HG03103 (cell line): ENCODE data around the gene RAD51B.
A peak's percentile ranks its signal among the peaks of the same experiment; 100 is the strongest.
"Not testable (repeated sequence)": the region's sequence is repeated elsewhere in the genome, so short reads cannot be mapped to it uniquely, and the experiment has no call there.

ENCODE experiments used
- ATAC-seq: cut with Tn5 transposase; IDR thresholded peaks from one replicate; pipeline ENCODE4 v1.9.1; 2021; ENCODE audit warnings: low read depth; ENCODE audit not compliant: unreplicated experiment

Gene RAD51B

DNA sequence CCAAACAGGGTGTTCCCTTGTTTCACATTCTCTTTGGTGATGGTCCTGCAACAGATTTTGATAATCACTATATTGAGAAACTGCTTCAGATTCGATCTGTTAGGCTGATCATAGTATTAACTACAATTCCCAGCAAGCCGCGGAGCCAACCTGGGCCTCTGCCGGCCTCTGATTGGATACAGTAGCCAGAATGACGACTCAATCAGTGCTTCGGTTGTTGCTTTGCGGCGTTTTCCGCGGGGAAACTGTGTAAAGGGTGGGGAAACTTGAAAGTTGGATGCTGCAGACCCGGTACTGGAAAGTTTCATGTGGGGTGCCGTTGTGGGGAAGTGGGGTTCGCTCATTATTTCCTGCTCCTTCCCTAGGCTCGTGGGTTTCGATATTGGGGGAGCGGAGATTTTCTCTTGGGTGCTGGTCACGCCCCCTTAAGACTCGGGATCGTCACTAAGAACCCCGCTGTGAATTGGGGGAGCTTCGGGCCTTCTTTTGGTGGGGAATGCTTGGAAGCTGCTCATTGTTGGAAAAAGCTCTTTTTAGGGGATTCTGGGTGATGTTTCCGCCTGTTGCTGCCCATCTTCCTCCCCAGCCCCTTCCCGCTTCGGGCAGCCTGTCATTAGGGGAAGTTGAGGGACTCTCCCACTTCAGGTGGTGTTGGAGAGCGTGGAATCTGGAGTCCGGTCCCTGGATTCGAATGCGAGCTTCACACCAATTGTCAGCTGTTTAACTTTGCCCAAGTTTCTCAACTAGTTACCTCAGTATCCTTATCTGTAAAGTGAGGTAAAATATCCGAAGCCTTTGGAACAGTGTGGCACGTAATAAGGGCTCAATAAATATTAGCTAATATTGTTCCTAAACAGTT lies at the start of gene RAD51B:
Gene RAD51B, plus strand, starts transcription at position 217 of the 859 bp plus-strand sequence.
- ATAC-seq: peak; percentile 51

DNA sequence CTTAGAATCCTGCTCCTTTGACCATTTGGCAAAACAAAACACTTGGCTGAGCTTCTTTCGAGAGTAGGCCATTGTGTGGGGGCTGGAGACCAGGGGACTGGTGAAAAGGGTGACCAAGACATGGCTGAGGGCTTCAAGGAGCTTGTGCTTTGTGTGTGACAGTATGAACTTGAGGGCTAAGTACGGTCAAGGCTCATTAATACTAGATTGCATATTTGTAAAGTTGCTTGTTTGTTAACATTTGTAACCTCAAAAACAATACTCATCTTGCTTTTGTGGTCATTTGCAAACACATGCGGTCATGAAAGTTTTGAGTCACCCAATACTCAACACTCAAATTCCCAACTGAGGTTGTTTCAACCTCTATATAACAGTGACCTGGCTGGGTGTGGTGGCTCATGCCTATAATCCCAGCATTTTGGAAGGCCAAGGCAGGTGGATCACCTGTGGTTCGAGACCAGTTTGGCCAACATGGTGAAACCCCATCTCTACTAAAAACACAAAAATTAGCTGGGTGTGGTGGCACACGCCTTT lies 45.7 kb upstream of the RAD51B start:
- ATAC-seq: no peak

DNA sequence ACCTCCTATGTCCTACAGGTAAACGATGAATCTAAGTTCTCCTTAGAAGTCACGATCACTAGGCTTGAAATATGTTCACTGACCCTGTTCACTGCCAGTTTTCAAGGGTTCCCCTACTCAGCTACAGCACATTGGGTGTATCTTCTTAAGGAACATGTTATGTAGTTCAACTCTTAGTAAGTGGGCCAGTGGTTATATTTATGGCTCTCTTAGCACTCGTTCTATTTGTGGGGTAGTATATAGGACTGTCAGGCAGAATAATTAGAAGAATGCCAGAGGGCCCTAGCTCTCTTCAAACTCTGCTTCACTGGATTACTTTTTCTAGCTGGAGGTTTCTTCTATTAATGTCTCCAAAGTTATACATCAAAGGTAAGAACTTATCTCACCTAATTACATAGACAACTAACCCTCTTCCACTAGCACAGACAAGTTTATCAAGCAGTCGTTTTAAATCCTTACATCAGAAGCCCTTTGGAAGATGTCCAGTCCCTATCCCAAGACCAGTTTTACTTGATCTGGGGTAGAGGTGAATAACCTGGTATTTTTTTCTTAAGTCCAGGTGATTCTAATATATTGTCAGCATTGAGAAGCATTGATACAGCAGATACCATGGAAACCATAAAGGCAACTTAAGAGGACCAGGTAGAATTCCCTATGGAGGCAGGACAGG lies 42.8 kb upstream of the RAD51B start:
- ATAC-seq: no peak

DNA sequence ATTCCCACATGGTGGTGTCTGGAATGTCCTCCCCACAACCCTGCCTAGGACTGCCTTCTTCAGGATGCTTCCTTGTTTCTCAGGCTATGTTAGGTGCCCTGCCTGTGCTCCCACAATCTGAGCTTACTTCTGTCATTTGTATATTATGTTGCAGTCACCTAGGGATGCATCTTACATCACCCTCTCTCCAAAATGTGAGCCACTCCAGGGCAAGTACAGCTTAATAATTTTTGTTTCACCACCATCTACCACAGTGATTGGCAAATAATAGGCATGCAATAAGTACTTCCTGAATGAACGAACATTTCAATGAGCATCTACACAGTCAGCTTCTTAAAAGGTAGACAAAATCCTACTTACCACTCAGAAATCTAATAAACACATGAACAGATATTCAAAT lies 40.8 kb upstream of the RAD51B start:
- no peak for ATAC-seq

DNA sequence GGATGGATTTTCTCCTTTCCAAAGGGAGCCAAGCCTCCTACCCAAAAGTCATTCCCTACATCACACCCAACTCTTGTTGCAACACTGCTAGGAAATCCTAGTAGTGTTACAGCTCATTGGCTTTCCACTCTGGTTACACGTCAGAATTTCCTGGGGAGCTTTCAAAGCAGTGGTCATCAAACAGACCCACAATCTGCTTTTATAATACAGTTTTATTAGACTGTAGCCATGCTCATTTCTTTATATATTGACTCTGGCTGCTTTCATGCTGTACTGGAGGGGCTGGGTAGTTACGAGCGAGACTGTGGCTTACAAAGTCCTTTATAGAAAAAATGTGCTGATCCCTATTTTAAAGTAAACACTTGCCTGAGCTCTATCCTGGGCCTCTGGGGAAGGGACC lies 37.5 kb upstream of the RAD51B start:
- no peak for ATAC-seq

DNA sequence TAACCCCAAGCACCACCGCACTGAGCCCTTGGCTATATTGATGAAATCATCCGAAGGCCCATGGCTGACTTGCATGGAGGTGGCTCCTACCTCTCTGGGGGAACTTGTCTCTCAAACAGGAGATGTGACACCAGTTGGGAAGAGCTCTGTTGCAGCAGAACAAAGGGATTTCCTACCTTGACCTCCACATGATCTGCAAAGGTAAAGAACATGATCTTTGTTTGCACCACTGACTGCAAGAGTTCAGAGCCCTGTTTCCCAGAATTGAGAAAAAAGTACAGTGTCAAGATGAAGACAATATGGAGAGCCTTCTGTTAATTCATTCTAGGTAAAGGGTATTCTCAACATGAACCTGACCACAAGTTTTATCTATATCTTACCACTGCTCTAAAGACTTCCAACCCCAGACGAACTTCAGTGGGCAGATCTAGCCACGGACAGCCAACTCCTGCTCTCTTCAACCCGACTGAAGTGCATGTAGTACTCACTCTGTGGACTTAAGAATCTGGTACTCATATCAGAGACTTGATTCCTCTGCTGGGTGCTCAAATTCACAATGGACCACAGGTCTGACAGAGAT lies 35.2 kb upstream of the RAD51B start:
- no peak for ATAC-seq

- no peak for ATAC-seq
Observed at GRCh38 chr14:67785270-67786109, 34.1 kb upstream of the RAD51B start.

GRCh38 chr14:67787673-67788072 lies 31.9 kb upstream of the RAD51B start:
- no peak for ATAC-seq

DNA sequence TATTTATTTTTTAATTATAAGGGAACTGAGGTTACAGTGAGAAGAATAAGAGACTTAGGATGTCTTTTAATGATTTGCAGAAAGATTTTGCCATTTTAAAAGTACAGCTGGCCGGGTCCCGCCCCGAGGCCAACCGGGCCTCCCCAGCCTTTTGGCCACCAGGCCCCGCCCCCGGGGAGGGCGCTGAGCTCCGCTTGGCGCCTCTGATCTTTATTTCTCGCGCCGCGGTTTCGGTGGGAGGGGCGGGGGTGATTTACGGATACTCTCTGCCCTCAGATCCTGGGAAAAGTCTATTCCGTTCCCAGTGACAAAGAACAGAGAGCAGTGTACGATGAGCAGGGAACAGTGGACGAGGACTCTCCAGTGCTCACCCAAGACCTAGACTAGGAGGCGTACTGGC lies 20.8 kb upstream of the RAD51B start:
- ATAC-seq: no peak

DNA sequence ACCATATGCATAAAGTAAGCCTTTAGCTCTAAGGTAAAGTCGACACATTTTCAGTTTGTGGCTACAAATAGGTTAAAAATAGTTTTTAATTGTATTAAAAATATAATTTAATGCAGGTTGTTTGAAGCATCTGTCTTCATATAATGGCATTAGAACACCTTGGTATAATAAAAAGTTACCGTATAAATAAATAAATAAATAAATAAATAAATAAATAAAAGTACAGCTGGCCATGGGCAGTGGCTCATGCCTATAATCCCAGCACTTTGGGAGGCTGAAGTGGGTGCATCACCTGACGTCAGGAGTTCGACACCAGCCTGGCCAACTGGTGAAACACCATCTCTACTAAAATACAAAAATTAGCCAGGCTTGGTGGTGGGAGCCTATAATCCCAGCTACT lies 18.8 kb upstream of the RAD51B start:
- no peak for ATAC-seq

GRCh38 chr14:67806246-67806645 lies 13.3 kb upstream of the RAD51B start:
- no peak for ATAC-seq

GRCh38 chr14:67814821-67815220 lies 4.8 kb upstream of the RAD51B start:
- ATAC-seq: no peak

- ATAC-seq: no peak
Observed at GRCh38 chr14:67815573-67816225, 3.9 kb upstream of the RAD51B start.

DNA sequence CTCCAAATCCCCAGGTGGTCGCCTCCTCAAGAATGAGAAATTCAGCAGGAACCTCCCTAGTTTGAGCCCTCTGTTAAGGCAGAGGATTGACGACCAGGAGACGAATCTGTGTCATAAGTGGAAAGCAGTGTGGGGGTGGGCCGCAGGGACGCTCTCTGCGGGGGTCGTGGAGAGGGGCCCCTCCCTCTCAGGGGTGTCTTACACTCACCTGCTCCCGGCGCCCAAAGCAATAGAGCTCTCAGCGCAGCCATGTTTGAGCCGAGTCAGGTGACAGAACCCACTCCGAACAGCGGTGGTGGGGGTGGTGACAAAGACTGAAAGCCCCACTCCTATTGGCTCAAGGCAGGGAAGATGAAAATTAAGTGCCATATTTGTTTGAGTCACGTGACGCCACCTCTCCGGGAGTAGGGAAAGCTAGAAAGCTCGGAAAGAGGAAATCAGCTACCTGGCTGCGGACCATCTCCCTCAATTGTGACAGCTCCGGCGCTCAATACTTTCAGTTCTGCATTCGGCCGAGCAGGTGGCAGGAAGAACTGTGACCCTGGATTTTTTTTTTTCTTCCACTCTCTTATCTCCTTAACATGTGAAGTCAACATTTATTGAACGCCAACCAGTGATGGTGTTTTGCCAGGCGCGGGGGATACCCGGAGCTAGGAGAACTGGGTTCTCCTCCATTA lies 3.1 kb upstream of the RAD51B start, which contains the start of gene ZFYVE26:
Gene ZFYVE26, minus strand, starts transcription at position 265 of the 677 bp plus-strand sequence. CDS start 627 bp downstream, outside the sequence.
- peak; percentile 77 for ATAC-seq

- no peak for ATAC-seq
Observed at GRCh38 chr14:67817750-67818438, 1.7 kb upstream of the RAD51B start.

- not testable (repeated sequence) for ATAC-seq
Observed at GRCh38 chr14:67818476-67818875, 1.1 kb upstream of the RAD51B start.

DNA sequence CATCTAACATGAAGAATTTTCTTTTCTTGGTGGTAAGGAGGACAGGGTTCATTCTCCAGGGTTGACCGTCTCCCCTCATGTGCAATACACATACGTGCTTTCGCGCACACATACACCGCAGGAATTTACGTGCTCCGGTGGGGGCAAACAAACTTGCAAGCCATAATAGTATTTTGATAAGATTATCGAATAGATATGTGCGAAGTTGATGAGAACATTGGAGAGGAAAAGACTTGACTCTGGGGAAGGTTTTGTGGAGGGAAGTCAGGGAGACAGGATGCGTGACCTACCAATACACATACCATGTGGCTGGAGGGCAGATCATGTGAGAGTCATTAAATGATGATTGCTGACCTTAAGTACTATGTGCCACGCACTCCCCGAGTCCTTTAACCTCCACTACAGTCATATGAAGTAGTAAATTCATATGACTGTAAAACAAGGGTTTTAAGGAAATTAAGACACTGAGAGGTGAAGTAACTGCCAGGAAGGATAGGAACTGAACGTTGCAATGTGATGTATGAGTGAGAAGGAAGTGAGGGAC lies 921 bp downstream of the RAD51B start:
- no peak for ATAC-seq

DNA sequence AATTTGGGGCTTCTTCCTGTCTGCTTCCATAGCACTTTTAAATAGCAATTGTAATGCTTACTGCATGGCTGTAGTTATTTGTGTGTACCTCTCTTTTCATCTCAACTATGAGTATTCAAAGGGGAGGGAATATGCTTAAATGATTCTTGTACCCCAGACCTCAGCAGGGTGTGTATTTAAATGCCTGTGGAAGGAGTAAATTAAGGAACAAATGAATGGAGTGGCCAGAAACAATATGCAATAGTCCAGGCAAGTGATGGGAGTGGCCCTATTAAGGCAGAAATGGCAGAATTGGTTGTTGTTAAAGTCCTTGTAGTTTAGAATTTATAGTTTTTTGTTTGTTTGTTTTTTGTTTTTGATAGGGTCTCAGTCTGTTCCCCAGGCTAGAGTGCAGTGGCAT lies 1.5 kb downstream of the RAD51B start:
- ATAC-seq: no peak
